ENCODE data around the gene DHCR7.

DHCR7 gene

GRCh38 chr11:71453037-71453917, 5.1 kb upstream of the DHCR7 start, which contains the start of gene NADSYN1:
Gene NADSYN1, plus strand, starts transcription at chr11:71453203. Its CDS starts 94 bp downstream, at chr11:71453297.
- DNase-seq (ENCODE audit: low spot score in 2 of 2): peak; percentile 88 to 95
- Mint-ChIP-seq H3K36me3 (peaks cover 53% of the 10 kb centered on the region), H3K4me1 (peaks cover 58% of the 10 kb centered on the region), H3K27ac (peak within 1 kb of the TSS; percentile 85), H3K4me3 (peak within 1 kb of the TSS; percentile 93), H3K9me3 (no peaks in the 10 kb centered on the region)
- ATAC-seq: peak; percentile 78

GRCh38 chr11:71452199-71453036, 4.2 kb upstream of the DHCR7 start:
- peaks cover 62% of the 10 kb centered on the region for H3K4me1 Mint-ChIP-seq
- peak overlapping the region; percentile 93 for H3K4me3 Mint-ChIP-seq
- ATAC-seq: no peak
- H3K27ac Mint-ChIP-seq: peak overlapping the region; percentile 85
- no peaks in the 10 kb centered on the region for H3K9me3 Mint-ChIP-seq
- H3K36me3 Mint-ChIP-seq: peaks cover 45% of the 10 kb centered on the region
- peak in 1 of 2 donors; percentile 66 for DNase-seq (ENCODE audit: low spot score in 2 of 2)

DNA sequence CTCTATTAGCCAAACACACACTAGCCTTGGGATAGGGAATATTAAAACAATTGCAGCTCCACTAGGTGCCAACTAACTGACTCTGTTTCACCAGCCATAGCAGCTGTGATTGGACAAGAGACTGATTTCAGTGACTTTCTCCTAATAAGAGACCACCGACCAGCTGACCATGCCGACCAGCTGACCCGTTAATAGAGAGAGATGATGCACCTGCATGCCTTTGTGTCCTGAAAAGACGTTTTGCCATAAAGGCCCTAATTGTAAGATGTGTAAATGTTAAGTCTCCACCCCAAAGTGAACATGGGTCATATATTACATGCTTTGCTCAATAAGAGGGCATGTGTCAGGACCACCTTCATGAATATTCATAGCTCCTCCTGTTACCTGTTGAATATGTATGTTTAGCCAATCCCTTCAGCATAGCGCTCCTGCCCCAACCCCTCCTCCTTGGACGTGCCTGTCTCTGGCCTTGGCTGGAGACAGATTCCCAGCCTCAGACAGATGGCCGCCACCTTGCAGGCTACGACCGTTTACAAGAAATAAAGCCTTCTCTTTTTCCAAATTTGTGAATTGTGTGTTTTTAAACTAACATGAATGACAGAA, 3.5 kb upstream of the DHCR7 start:
- Mint-ChIP-seq H3K4me1 (peaks cover 68% of the 10 kb centered on the region), H3K9me3 (no peaks in the 10 kb centered on the region), H3K27ac (peak overlapping the region; percentile 85), H3K36me3 (peaks cover 45% of the 10 kb centered on the region), H3K4me3 (peak overlapping the region; percentile 93)
- ATAC-seq: no peak
- DNase-seq (ENCODE audit: low spot score in 2 of 2): peak in 1 of 2 donors; percentile 59

GRCh38 chr11:71450939-71451338, 2.7 kb upstream of the DHCR7 start:
- Mint-ChIP-seq H3K36me3 (peaks cover 45% of the 10 kb centered on the region), H3K4me3 (peak overlapping the region; percentile 93), H3K4me1 (peaks cover 65% of the 10 kb centered on the region), H3K27ac (peak overlapping the region; percentile 85), H3K9me3 (peaks cover under 1% of the 10 kb centered on the region)
- ATAC-seq (no peak), DNase-seq (ENCODE audit: low spot score in 2 of 2) (no peak)

DNA sequence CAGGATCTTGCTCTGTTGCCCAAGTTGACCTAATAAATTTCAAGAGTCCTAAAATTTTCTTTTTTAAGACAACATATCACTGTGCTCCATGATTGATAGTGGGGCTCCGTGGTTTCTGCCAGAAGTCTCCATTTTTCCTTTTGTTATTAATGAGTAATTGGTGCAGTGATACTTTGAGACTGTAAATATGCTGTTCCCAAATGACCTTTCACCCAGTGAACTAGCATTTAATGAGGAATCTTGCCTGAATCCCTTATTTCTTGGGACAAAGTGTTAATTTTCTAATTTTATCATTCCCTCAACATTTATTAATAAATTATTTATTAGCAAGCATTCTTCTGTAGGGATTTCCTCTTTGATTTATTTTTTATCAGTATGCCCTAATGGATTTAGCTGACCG, 2.3 kb upstream of the DHCR7 start:
- peaks cover 2% of the 10 kb centered on the region for H3K9me3 Mint-ChIP-seq
- peak overlapping the region; percentile 93 for H3K4me3 Mint-ChIP-seq
- H3K36me3 Mint-ChIP-seq: peaks cover 45% of the 10 kb centered on the region
- no peak for ATAC-seq
- peaks cover 66% of the 10 kb centered on the region for H3K4me1 Mint-ChIP-seq
- H3K27ac Mint-ChIP-seq: peak overlapping the region; percentile 85
- DNase-seq (ENCODE audit: low spot score in 2 of 2): no peak

DNA sequence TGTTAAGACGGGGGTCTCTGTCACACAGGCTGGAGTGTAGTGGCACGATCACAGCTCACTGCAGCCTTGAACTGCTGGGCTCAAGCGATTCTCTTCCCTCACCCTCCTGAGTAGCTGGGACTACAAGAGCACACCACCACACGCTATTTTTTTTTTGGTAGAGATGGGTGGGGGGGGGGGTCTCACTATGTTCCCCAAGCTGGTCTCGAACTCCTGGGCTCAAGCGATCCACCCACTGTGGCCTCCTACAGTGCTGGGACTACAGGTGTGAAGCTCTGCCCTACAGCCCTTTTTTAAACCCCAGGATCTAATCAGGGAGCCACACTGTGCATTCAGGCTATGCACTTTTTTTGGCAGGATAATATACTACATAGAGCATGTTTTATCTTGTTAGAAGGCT, 1.4 kb upstream of the DHCR7 start:
- DNase-seq (ENCODE audit: low spot score in 2 of 2): no peak
- Mint-ChIP-seq H3K9me3 (peaks cover 2% of the 10 kb centered on the region), H3K36me3 (peaks cover 45% of the 10 kb centered on the region), H3K4me3 (peak overlapping the region; percentile 92), H3K4me1 (peaks cover 61% of the 10 kb centered on the region), H3K27ac (peak overlapping the region; percentile 93)
- no peak for ATAC-seq

GRCh38 chr11:71447791-71448256, 369 bp downstream of the DHCR7 start:
- Mint-ChIP-seq H3K36me3 (peaks cover 52% of the 10 kb centered on the region), H3K4me3 (peak overlapping the region; percentile 92), H3K4me1 (peaks cover 51% of the 10 kb centered on the region), H3K27ac (peak overlapping the region; percentile 93), H3K9me3 (peaks cover 2% of the 10 kb centered on the region)
- ATAC-seq (peak; percentile 50), DNase-seq (ENCODE audit: low spot score in 2 of 2) (peak; percentile 21 to 66)

- ATAC-seq (no peak), DNase-seq (ENCODE audit: low spot score in 2 of 2) (no peak)
- Mint-ChIP-seq H3K4me3 (peak overlapping the region; percentile 92), H3K36me3 (peaks cover 52% of the 10 kb centered on the region), H3K4me1 (peaks cover 48% of the 10 kb centered on the region), H3K27ac (peak overlapping the region; percentile 93), H3K9me3 (peaks cover 2% of the 10 kb centered on the region)
Measured at GRCh38 chr11:71446942-71447688, 1.1 kb downstream of the DHCR7 start.

DNA sequence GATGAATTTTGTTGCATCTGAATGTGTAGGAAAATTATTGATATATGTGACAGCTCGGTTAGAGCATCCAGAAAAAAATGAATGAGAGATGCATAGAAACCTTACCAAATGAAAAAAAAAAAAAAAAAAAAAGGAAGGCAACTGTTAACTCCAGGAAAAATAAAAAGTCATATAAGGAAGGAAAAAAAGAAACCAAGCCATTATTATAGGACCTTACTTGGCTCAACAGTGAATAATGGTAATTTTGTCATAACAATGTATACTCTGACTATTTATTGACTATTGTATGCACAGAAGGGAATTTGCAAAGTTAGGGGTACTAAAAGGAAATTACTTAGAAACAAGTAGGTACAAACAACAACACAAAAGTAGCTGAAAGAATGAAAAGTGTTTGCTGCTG, 2.0 kb downstream of the DHCR7 start:
- peaks cover 39% of the 10 kb centered on the region for H3K4me1 Mint-ChIP-seq

GRCh38 chr11:71444811-71445210, 3.4 kb downstream of the DHCR7 start:
- peaks cover 29% of the 10 kb centered on the region for H3K4me1 Mint-ChIP-seq
- no peak for ATAC-seq
- H3K4me3 Mint-ChIP-seq: no peak overlapping the region
- no peak overlapping the region for H3K27ac Mint-ChIP-seq
- H3K9me3 Mint-ChIP-seq: peaks cover 2% of the 10 kb centered on the region
- DNase-seq (ENCODE audit: low spot score in 2 of 2): no peak
- H3K36me3 Mint-ChIP-seq: peaks cover 66% of the 10 kb centered on the region

More for the DNA sequence above, 2.0 kb downstream of the DHCR7 start:
- no peak overlapping the region for H3K27ac Mint-ChIP-seq
- peaks cover 2% of the 10 kb centered on the region for H3K9me3 Mint-ChIP-seq
- no peak for ATAC-seq
- H3K36me3 Mint-ChIP-seq: peaks cover 55% of the 10 kb centered on the region
- peak overlapping the region; percentile 92 for H3K4me3 Mint-ChIP-seq
- no peak for DNase-seq (ENCODE audit: low spot score in 2 of 2)

GRCh38 chr11:71443736-71444445, 4.3 kb downstream of the DHCR7 start:
- Mint-ChIP-seq H3K9me3 (peaks cover 2% of the 10 kb centered on the region), H3K36me3 (peaks cover 73% of the 10 kb centered on the region), H3K27ac (no peak overlapping the region), H3K4me1 (peaks cover 20% of the 10 kb centered on the region), H3K4me3 (no peak overlapping the region)
- ATAC-seq (no peak), DNase-seq (ENCODE audit: low spot score in 2 of 2) (no peak)

- Mint-ChIP-seq H3K27ac (no peak overlapping the region), H3K36me3 (peaks cover 80% of the 10 kb centered on the region), H3K9me3 (peaks cover 2% of the 10 kb centered on the region), H3K4me3 (no peak overlapping the region), H3K4me1 (peaks cover 20% of the 10 kb centered on the region)
- no peak for DNase-seq (ENCODE audit: low spot score in 2 of 2)
- no peak for ATAC-seq
Measured at GRCh38 chr11:71442880-71443279, 5.3 kb downstream of the DHCR7 start.

GRCh38 chr11:71442123-71442522, 6.1 kb downstream of the DHCR7 start:
- Mint-ChIP-seq H3K9me3 (peaks cover 2% of the 10 kb centered on the region), H3K36me3 (peaks cover 76% of the 10 kb centered on the region), H3K4me3 (no peak overlapping the region), H3K4me1 (peaks cover 13% of the 10 kb centered on the region), H3K27ac (no peak overlapping the region)
- ATAC-seq (no peak), DNase-seq (ENCODE audit: low spot score in 2 of 2) (no peak)

DNA sequence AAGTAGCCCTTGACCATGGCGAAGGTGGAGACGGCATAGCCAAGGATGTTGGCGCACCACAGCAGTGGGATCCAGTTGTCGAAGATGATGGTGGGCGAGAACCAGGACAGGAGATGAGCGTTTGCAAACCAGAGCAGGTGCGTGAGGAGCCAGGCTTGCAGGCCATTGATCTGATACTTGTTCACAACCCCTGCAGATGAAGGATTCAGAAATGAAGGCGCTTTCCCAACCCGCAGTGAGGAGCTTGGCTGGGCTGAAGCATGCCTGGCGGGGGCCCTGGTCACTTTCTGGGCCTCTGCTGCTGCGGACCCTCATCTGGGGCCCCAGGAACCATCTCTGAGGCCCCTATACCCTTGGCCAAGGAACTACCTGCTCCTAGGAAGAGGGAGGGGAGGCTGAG, 6.9 kb downstream of the DHCR7 start:
- Mint-ChIP-seq H3K36me3 (peaks cover 75% of the 10 kb centered on the region), H3K27ac (no peak overlapping the region), H3K4me1 (peaks cover 7% of the 10 kb centered on the region), H3K9me3 (peaks cover 2% of the 10 kb centered on the region), H3K4me3 (no peak overlapping the region)
- ATAC-seq (no peak), DNase-seq (ENCODE audit: low spot score in 2 of 2) (no peak)
